Calu3 (cell line): ENCODE data around the gene ZSCAN1. TPM values are rescaled to one million over a fixed set of nuclear protein-coding genes. Genes with fewer than 3 reads are reported as not detected.

Experiments
- BruUV-seq: library from RNA; stranded (reverse); fragments of 400-500 nt; replicated peaks from 2 replicates; lab custom pipeline; 2021; lab: Mats Ljungman, UMichigan
- CTCF ChIA-PET: fragments of 300-600 bp; sonication (Branson Sonifier 250); formaldehyde crosslinking; loops from one replicate; lab custom pipeline; 2022; ENCODE audit warnings: antibody characterized with exemption; lab: Charles Lee
- DNase-seq: peaks from one replicate; pipeline ENCODE4 v3.0.0; 2022
- H3K27ac Mint-ChIP-seq: one replicate; pipeline ENCODE4 v1.8.0; 2022; ENCODE audit warnings: mixed read lengths; ENCODE audit not compliant: unreplicated experiment
- H3K27me3 Mint-ChIP-seq: one replicate; pipeline ENCODE4 v1.8.0; 2022; ENCODE audit warnings: mixed read lengths; ENCODE audit not compliant: unreplicated experiment
- H3K36me3 Mint-ChIP-seq: one replicate; pipeline ENCODE4 v1.8.0; 2022; ENCODE audit warnings: mild to moderate bottlenecking, moderate library complexity, mixed read lengths; ENCODE audit not compliant: insufficient read depth, unreplicated experiment
- H3K4me1 Mint-ChIP-seq: one replicate; pipeline ENCODE4 v1.8.0; 2022; ENCODE audit warnings: mild to moderate bottlenecking, low read depth, mixed read lengths; ENCODE audit not compliant: unreplicated experiment
- H3K4me3 Mint-ChIP-seq: one replicate; pipeline ENCODE4 v1.8.0; 2022; ENCODE audit warnings: mild to moderate bottlenecking, low read depth, moderate library complexity, mixed read lengths; ENCODE audit not compliant: unreplicated experiment
- H3K9me3 Mint-ChIP-seq: one replicate; pipeline ENCODE4 v1.8.0; 2022; ENCODE audit warnings: low read depth, mixed read lengths; ENCODE audit not compliant: unreplicated experiment
- CTCF ChIP-seq: fragments of 200-600 bp; IDR thresholded peaks from one replicate; pipeline ENCODE4 v1.8.0; 2022; ENCODE audit warnings: antibody characterized with exemption; ENCODE audit not compliant: unreplicated experiment
- intact Hi-C: fragments of 100-400 bp; cut with micrococcal nuclease; formaldehyde crosslinking; loops from one replicate; pipeline ENCODE4 v1.10.0; 2022; ENCODE audit not compliant: unreplicated experiment
- total RNA-seq: library from RNA; stranded (reverse); gene quantifications from 2 replicates; pipeline ENCODE4 v1.2.3, GENCODE V29; 2022

Gene ZSCAN1
- total RNA-seq, 1 experiment from 2014 or later, result not detected

- no peak overlapping the region for H3K27ac Mint-ChIP-seq
- no peak overlapping the region for H3K4me3 Mint-ChIP-seq
- no peak for DNase-seq
- BruUV-seq, result no TSS peak
- no peaks in the 10 kb centered on the region for H3K27me3 Mint-ChIP-seq
- TF ChIP-seq CTCF, result no peak
- intact Hi-C loops, result no loop called here
- peaks cover 5% of the 10 kb centered on the region for H3K36me3 Mint-ChIP-seq
- H3K9me3 Mint-ChIP-seq, result peaks cover 21% of the 10 kb centered on the region
- CTCF ChIA-PET, result interaction anchor here (0.6 kb wide), 1 partner anchor 340 kb away, joined by 3 read pairs; no protein-coding TSS in a partner anchor
- no peaks in the 10 kb centered on the region for H3K4me1 Mint-ChIP-seq
These were observed 29.9 kb downstream of the ZSCAN1 start for GRCh38 chr19:58063712-58064111.

- Mint-ChIP-seq H3K36me3 (no peaks in the 10 kb centered on the region), H3K4me1 (no peaks in the 10 kb centered on the region), H3K27ac (no peak overlapping the region), H3K9me3 (peaks cover 20% of the 10 kb centered on the region), H3K27me3 (no peaks in the 10 kb centered on the region), H3K4me3 (no peak overlapping the region)
- TF ChIP-seq CTCF, result no peak
- no TSS peak for BruUV-seq
- CTCF ChIA-PET, result no interaction called here
- no peak for DNase-seq
- intact Hi-C loops, result no loop called here
These were observed 33.6 kb downstream of the ZSCAN1 start for GRCh38 chr19:58067240-58067912.

DNA sequence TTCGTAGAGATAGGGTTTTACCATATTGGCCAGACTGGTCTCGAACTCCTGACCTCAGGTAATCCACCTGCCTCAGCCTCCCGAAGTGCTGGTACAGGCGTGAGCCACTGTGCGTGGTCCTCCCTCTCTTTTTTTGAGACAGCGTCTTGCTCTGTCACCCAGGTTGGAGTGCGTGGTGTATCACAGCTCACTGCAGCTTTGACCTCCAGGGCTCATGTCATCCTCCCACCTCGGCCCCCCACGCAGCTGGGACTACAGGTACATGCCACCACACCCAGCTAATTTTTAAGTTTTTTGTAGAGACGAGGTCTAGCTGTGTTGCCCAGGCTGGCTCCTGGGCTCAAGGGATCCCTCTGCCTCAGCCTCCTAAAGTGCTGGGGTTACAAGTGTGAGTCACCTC lies 46.0 kb downstream of the ZSCAN1 start:
- Mint-ChIP-seq H3K9me3 (peaks cover 23% of the 10 kb centered on the region), H3K36me3 (peaks cover 8% of the 10 kb centered on the region), H3K4me3 (no peak overlapping the region), H3K4me1 (no peaks in the 10 kb centered on the region), H3K27me3 (no peaks in the 10 kb centered on the region), H3K27ac (no peak overlapping the region)
- DNase-seq, result no peak
- no peak for TF ChIP-seq CTCF
- intact Hi-C loops, result no loop called here
- CTCF ChIA-PET, result interaction anchor here (0.6 kb wide), 1 partner anchor 52 kb away, joined by 3 read pairs; no protein-coding TSS in a partner anchor
- no TSS peak for BruUV-seq

GRCh38 chr19:58083021-58083420 lies 49.2 kb downstream of the ZSCAN1 start:
- no TSS peak for BruUV-seq
- no peaks in the 10 kb centered on the region for H3K4me1 Mint-ChIP-seq
- no peak overlapping the region for H3K4me3 Mint-ChIP-seq
- intact Hi-C loops, result no loop called here
- peaks cover 22% of the 10 kb centered on the region for H3K9me3 Mint-ChIP-seq
- no peak for TF ChIP-seq CTCF
- H3K27ac Mint-ChIP-seq, result no peak overlapping the region
- no peaks in the 10 kb centered on the region for H3K27me3 Mint-ChIP-seq
- peaks cover 16% of the 10 kb centered on the region for H3K36me3 Mint-ChIP-seq
- CTCF ChIA-PET, result no interaction called here
- DNase-seq, result no peak
